GM23248 (cell line): Measurements from ENCODE around the gene SBNO2. TPM values are rescaled to one million over a fixed set of nuclear protein-coding genes. Genes with fewer than 3 reads are reported as not detected.

Source experiments
- DNase-seq: peaks from one replicate; pipeline ENCODE4 v3.0.0-alpha.2; 2015
- H2AFZ ChIP-seq: fragments of 200-600 bp; sonication (generic); 2 replicates; pipeline ENCODE4 v1.6.1; 2016; ENCODE audit warnings: antibody characterized with exemption
- H3F3A ChIP-seq: fragments of 200-600 bp; sonication (generic); 2 replicates; pipeline ENCODE4 v1.6.1; 2016; ENCODE audit warnings: mild to moderate bottlenecking, antibody characterized with exemption, mixed run types; ENCODE audit not compliant: insufficient read depth
- H3K27ac ChIP-seq: fragments of 200-600 bp; sonication (generic); 2 replicates; pipeline ENCODE4 v1.5.1; 2016; ENCODE audit warnings: mild to moderate bottlenecking
- H3K27me3 ChIP-seq: fragments of 200-600 bp; sonication (generic); replicated peaks from 2 replicates; pipeline ENCODE4 v1.6.1; 2016; ENCODE audit warnings: mild to moderate bottlenecking; ENCODE audit not compliant: insufficient read depth
- H3K36me3 ChIP-seq: fragments of 200-600 bp; sonication (generic); 2 replicates; pipeline ENCODE4 v1.6.1; 2016; ENCODE audit warnings: low read depth, mild to moderate bottlenecking
- H3K4me1 ChIP-seq: fragments of 200-600 bp; sonication (generic); 2 replicates; pipeline ENCODE4 v1.6.1; 2016; ENCODE audit warnings: mild to moderate bottlenecking; ENCODE audit not compliant: insufficient read depth
- H3K4me2 ChIP-seq: fragments of 200-600 bp; sonication (generic); one replicate; pipeline ENCODE4 v1.6.1; 2016; ENCODE audit warnings: mild to moderate bottlenecking; ENCODE audit not compliant: unreplicated experiment
- H3K4me3 ChIP-seq: fragments of 200-600 bp; sonication (generic); 2 replicates; pipeline ENCODE4 v1.5.1; 2016; ENCODE audit warnings: mild to moderate bottlenecking
- H3K79me2 ChIP-seq: fragments of 200-600 bp; sonication (generic); 2 replicates; pipeline ENCODE4 v1.6.1; 2016; ENCODE audit warnings: mild to moderate bottlenecking; ENCODE audit not compliant: insufficient read depth
- H3K9ac ChIP-seq: fragments of 200-600 bp; sonication (generic); 2 replicates; pipeline ENCODE4 v1.6.1; 2016; ENCODE audit warnings: mild to moderate bottlenecking
- H3K9me2 ChIP-seq: fragments of 200-600 bp; sonication (generic); 2 replicates; pipeline ENCODE4 v1.6.1; 2016; ENCODE audit warnings: mixed run types, mild to moderate bottlenecking, moderate library complexity; ENCODE audit not compliant: insufficient read depth
- H3K9me3 ChIP-seq: fragments of 200-600 bp; sonication (generic); one replicate; pipeline ENCODE4 v1.6.1; 2017; ENCODE audit warnings: low read depth
- H4K20me1 ChIP-seq: fragments of 200-600 bp; sonication (generic); 2 replicates; pipeline ENCODE4 v1.6.0; 2016; ENCODE audit not compliant: insufficient read depth
- EZH2 ChIP-seq: fragments of 200-600 bp; sonication (generic); IDR thresholded peaks from 2 replicates; pipeline ENCODE4 v1.6.1; 2018; ENCODE audit warnings: antibody characterized with exemption, mild to moderate bottlenecking; ENCODE audit not compliant: insufficient read depth, poor library complexity, severe bottlenecking
- EZH2phosphoT487 ChIP-seq: fragments of 200-600 bp; sonication (generic); IDR thresholded peaks from 2 replicates; pipeline ENCODE4 v1.6.1; 2018; ENCODE audit warnings: antibody characterized with exemption, moderate library complexity, mild to moderate bottlenecking, low read depth; ENCODE audit not compliant: insufficient read depth
- WGBS, 2 experiments: methylation state at CpG; one replicate each; pipeline ENCODE4 v1.1.6; 2015 to 2017; ENCODE audit warnings: low lambda C conversion rate in 2 of 2, low coverage in 1 of 2; ENCODE audit errors: missing lambda C conversion rate in 2 of 2; 5-methylcytosine and 5-hydroxymethylcytosine counted together
- in situ Hi-C: fragments of 300-500 bp; cut with MboI; formaldehyde crosslinking; loops from 2 replicates; pipeline ENCODE4 v1.15.0; 2020
- polyA plus RNA-seq: library from polyadenylated mRNA; unstranded; fragments of >200 nt; fragmentation: Nextera tagmentation; extraction: Ambion mirVana; gene quantifications from 2 replicates; pipeline ENCODE4 v1.2.1, GENCODE V29; 2016
- total RNA-seq: library from RNA; depleted of rRNA; stranded (reverse); fragments of >200 nt; shearing (Covaris generic); gene quantifications from 2 replicates; pipeline ENCODE4 v1.2.3, GENCODE V29; 2014

SBNO2 gene
- total and polyA plus RNA-seq, 2 experiments from 2014 or later: 7.5 to 70.4 TPM

DNA sequence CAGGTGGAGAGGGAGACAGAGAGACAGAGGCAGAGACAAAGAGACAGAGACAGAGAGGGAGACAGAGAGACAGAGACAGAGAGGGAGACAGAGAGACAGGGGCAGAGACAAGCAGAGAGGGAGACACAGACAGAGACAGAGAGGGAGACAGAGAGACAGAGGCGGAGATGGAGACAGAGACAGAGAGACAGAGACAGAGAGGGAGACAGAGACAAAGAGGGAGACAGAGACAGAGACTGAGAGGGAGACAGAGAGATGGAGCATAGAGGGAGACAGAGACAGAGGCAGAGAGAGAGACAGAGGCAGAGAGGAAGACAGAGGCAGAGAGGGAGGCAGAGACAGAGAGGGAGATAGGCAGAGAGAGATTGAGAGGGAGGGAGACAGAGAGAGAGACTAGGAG lies 29.3 kb downstream of the SBNO2 start:
- Histone ChIP-seq H3K9me3 (no peaks in the 10 kb centered on the region), H3K79me2 (peaks cover 26% of the 10 kb centered on the region), H3K4me2 (no peak overlapping the region), H2AFZ (no peak overlapping the region), H3K4me3 (no peak overlapping the region), H3K4me1 (no peaks in the 10 kb centered on the region), H3K27me3 (no peaks in the 10 kb centered on the region), H3K9ac (no peak overlapping the region), H3F3A (no peaks in the 10 kb centered on the region), H3K36me3 (peaks cover 6% of the 10 kb centered on the region; the same call in 1 of the 2 replicates), H3K27ac (no peak overlapping the region), H4K20me1 (no peaks in the 10 kb centered on the region), H3K9me2 (no peaks in the 10 kb centered on the region)
- in situ Hi-C loops: no loop called here
- DNase-seq: no peak
- TF ChIP-seq EZH2 (no peak), EZH2phosphoT487 (no peak)
- WGBS, 2 experiments: 71% methylated on average over 1 of the region's 1 CpG; no CpG with 5 or more reads in 1 of the 2 experiments

DNA sequence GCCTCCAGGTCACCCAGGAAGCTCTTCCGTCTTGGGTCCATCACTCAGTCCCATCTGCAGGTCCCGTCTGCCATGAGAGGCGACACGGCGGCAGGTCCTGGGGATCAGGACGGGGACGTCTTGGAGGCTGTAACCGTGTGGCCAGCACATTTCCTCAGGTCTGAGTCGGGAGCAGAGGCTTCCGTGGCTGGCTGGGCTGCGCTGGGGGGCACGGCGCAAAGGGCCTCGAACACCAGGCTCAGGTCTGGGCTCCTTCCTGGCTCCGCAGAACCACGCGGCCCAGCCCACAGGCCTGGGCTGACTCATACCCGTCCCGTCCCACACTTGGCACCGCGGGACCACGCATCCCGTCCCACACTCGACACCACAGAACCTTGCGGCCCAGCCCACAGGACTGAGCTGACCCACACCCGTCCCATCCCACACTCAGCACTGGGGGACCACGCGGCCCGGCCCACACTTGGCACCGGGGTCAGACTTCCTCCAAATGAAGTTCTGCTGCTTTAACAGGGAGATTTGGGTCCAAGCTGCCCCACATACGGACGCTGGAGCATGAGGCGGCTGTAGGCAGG lies 30.2 kb downstream of the SBNO2 start:
- in situ Hi-C loops: no loop called here
- no peaks in the 10 kb centered on the region for H3K27me3 ChIP-seq
- no peaks in the 10 kb centered on the region for H3K9me3 ChIP-seq
- H4K20me1 ChIP-seq: no peaks in the 10 kb centered on the region
- DNase-seq: no peak
- no peak overlapping the region for H2AFZ ChIP-seq
- 93 to 95% methylated on average over 25 to 33 of the region's 33 CpGs for WGBS, 2 experiments
- no peaks in the 10 kb centered on the region for H3F3A ChIP-seq
- no peak overlapping the region for H3K27ac ChIP-seq
- H3K4me3 ChIP-seq: no peak overlapping the region
- peaks cover 17% of the 10 kb centered on the region for H3K79me2 ChIP-seq
- TF ChIP-seq EZH2 (no peak), EZH2phosphoT487 (no peak)
- no peaks in the 10 kb centered on the region for H3K36me3 ChIP-seq
- H3K9ac ChIP-seq: no peak overlapping the region
- no peak overlapping the region for H3K4me2 ChIP-seq
- H3K4me1 ChIP-seq: no peaks in the 10 kb centered on the region
- no peaks in the 10 kb centered on the region for H3K9me2 ChIP-seq

DNA sequence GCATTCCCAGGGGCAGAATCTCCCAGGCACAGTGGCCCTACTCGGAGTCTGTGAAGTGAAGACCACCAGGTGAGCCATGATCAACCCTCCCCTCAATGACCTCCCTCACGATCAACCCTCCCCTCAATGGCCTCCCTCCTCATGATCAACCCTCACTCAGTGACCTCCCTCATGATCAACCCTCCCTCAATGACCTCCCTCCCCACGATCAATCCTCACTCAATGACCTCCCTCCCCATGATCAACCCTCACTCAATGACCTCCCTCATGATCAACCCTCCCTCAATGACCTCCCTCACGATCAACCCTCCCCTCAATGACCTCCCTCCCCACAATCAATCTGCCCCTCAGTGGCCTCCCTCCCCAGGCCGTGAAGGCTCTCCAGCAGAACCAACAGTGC lies 32.1 kb downstream of the SBNO2 start:
- in situ Hi-C loops: no loop called here
- no peaks in the 10 kb centered on the region for H3K9me2 ChIP-seq
- H3K4me3 ChIP-seq: no peak overlapping the region
- TF ChIP-seq EZH2 (no peak), EZH2phosphoT487 (no peak)
- 75 to 80% methylated on average over 5 of the region's 5 CpGs for WGBS, 2 experiments
- no peaks in the 10 kb centered on the region for H3K27me3 ChIP-seq
- H2AFZ ChIP-seq: no peak overlapping the region
- no peaks in the 10 kb centered on the region for H3K4me1 ChIP-seq
- no peaks in the 10 kb centered on the region for H4K20me1 ChIP-seq
- no peaks in the 10 kb centered on the region for H3F3A ChIP-seq
- no peaks in the 10 kb centered on the region for H3K36me3 ChIP-seq
- H3K79me2 ChIP-seq: peaks cover 17% of the 10 kb centered on the region
- no peak for DNase-seq
- no peak overlapping the region for H3K9ac ChIP-seq
- no peak overlapping the region for H3K27ac ChIP-seq
- no peaks in the 10 kb centered on the region for H3K9me3 ChIP-seq
- no peak overlapping the region for H3K4me2 ChIP-seq

DNA sequence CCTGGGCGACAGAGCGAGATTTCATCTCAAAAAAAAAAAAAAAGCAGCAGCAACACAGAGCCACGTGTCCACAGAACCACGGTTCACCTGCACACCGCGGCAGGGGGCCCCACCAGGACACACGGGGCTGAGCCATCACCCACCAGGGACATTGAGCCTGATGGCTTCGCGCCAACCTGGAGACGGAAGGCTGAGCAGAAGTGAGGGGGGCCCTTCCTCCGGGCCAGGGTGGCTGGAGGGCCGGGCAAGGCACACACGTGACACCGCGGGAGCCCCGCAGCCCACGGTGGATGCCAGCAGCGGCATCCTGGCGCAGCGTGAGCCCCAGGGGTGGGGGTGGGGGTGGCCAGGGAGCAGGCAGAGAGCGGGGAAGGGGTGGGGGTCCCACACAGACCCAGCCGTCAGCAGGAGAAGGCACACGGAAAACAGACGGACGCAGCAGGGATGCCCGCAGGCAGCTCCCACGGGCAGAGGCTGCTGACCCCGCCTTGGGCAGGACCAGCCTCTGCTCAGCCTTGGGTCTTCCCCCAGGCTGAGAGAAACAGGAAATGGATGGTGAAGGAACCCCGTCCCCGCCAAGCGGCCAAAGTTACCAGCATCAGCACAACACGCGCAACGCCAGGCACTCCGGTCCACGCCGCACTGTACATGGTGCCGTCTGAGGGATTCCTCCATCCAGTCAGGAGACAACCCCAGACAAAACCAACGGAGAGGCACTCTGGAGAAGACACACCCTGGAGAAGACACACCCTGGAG lies 33.6 kb downstream of the SBNO2 start:
- no peak overlapping the region for H3K9ac ChIP-seq
- H3K4me1 ChIP-seq: no peaks in the 10 kb centered on the region
- no peaks in the 10 kb centered on the region for H4K20me1 ChIP-seq
- no peaks in the 10 kb centered on the region for H3K27me3 ChIP-seq
- TF ChIP-seq EZH2 (no peak), EZH2phosphoT487 (no peak)
- H3K4me2 ChIP-seq: no peak overlapping the region
- 84 to 89% methylated on average over 22 to 39 of the region's 39 CpGs for WGBS, 2 experiments
- no peaks in the 10 kb centered on the region for H3K36me3 ChIP-seq
- no peak overlapping the region for H3K4me3 ChIP-seq
- H2AFZ ChIP-seq: no peak overlapping the region
- no peak for DNase-seq
- H3F3A ChIP-seq: no peaks in the 10 kb centered on the region
- no peaks in the 10 kb centered on the region for H3K9me2 ChIP-seq
- H3K79me2 ChIP-seq: peaks cover 31% of the 10 kb centered on the region
- no peaks in the 10 kb centered on the region for H3K9me3 ChIP-seq
- no peak overlapping the region for H3K27ac ChIP-seq
- in situ Hi-C loops: no loop called here
